Activated CD8-positive, alpha-beta T cell treated with anti-CD3 and anti-CD28 coated beads for 36 hours (primary cell): ENCODE data around the gene TCTN2. TPM values are rescaled to one million over a fixed set of nuclear protein-coding genes. Genes with fewer than 3 reads are reported as not detected.

Experiments used
- ATAC-seq: fragments of 200-7000 bp; cut with Tn5 transposase; one replicate; pipeline ENCODE4 v1.10.0; 2021; ENCODE audit warnings: mild to moderate bottlenecking, moderate library complexity
- CTCF ChIA-PET: fragments of 350-600 bp; sonication (Branson Sonifier 250); formaldehyde crosslinking; loops from one replicate; lab custom pipeline; 2021; ENCODE audit warnings: antibody characterized with exemption; lab: Charles Lee
- POLR2A ChIA-PET: fragments of 350-600 bp; sonication (Branson Sonifier 250); formaldehyde crosslinking; loops from one replicate; lab custom pipeline; 2021; ENCODE audit warnings: antibody characterized with exemption; lab: Charles Lee
- DNase-seq: peaks from one replicate; pipeline ENCODE4 v3.0.0-alpha.2; 2020
- H3K27ac Mint-ChIP-seq: one replicate; pipeline ENCODE4 v1.8.0; 2021; ENCODE audit warnings: mild to moderate bottlenecking, mixed read lengths
- H3K27me3 Mint-ChIP-seq: one replicate; pipeline ENCODE4 v1.8.0; 2021; ENCODE audit warnings: mixed read lengths
- H3K36me3 Mint-ChIP-seq: one replicate; pipeline ENCODE4 v1.8.0; 2021; ENCODE audit warnings: low read depth, mixed read lengths
- H3K4me1 Mint-ChIP-seq: one replicate; pipeline ENCODE4 v1.8.0; 2021; ENCODE audit warnings: low read depth, mixed read lengths
- H3K4me3 Mint-ChIP-seq: one replicate; pipeline ENCODE4 v1.8.0; 2021; ENCODE audit warnings: mild to moderate bottlenecking, moderate library complexity, mixed read lengths
- H3K9me3 Mint-ChIP-seq: one replicate; pipeline ENCODE4 v1.8.0; 2021; ENCODE audit warnings: mixed read lengths
- intact Hi-C: fragments of 100-400 bp; cut with micrococcal nuclease; formaldehyde crosslinking; loops from one replicate; pipeline ENCODE4 v1.10.0; 2022
- total RNA-seq, 2 experiments: library from RNA; stranded (reverse); gene quantifications; one replicate each; pipeline ENCODE4 v1.2.3, GENCODE V29; 2021
- TF ChIP-seq, protein P1 (sequence below): fragments of 200-600 bp; IDR thresholded peaks from one replicate; pipeline ENCODE4 v1.8.0; 2022; ENCODE audit warnings: antibody characterized with exemption, mild to moderate bottlenecking

TCTN2 gene
- total RNA-seq, 2 experiments from 2014 or later, result 2.0 to 2.3 TPM

DNA sequence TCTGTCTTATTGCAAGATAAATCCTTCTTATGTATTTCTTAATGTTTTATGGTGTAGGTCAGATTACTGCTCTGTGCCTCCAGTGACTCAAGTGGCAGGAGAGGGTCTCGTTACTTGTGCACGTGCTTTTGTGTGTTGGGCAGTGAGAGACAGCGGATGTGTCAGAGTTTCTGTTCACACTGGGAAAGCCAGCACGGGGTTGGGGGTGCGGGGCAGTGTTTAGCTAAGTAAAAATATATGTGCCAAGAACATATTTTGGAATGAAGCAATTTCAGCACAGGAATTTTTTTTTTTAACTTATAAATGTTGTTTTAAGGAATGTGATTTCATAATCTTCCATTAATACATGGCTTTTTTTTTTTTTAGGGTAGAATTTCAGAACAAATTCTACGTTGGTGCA lies 86.6 kb downstream of the TCTN2 start:
- H3K27me3 Mint-ChIP-seq, result no peaks in the 10 kb centered on the region
- intact Hi-C loops, result no loop called here
- H3K4me3 Mint-ChIP-seq, result no peak overlapping the region
- H3K9me3 Mint-ChIP-seq, result no peaks in the 10 kb centered on the region
- peaks cover 26% of the 10 kb centered on the region for H3K36me3 Mint-ChIP-seq
- no peak for ATAC-seq
- TF ChIP-seq, protein P1, sequence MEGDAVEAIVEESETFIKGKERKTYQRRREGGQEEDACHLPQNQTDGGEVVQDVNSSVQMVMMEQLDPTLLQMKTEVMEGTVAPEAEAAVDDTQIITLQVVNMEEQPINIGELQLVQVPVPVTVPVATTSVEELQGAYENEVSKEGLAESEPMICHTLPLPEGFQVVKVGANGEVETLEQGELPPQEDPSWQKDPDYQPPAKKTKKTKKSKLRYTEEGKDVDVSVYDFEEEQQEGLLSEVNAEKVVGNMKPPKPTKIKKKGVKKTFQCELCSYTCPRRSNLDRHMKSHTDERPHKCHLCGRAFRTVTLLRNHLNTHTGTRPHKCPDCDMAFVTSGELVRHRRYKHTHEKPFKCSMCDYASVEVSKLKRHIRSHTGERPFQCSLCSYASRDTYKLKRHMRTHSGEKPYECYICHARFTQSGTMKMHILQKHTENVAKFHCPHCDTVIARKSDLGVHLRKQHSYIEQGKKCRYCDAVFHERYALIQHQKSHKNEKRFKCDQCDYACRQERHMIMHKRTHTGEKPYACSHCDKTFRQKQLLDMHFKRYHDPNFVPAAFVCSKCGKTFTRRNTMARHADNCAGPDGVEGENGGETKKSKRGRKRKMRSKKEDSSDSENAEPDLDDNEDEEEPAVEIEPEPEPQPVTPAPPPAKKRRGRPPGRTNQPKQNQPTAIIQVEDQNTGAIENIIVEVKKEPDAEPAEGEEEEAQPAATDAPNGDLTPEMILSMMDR, result no peak
- ChIA-PET CTCF (interaction anchor here (0.6 kb wide), 1 partner anchor 227 kb away, joined by 3 read pairs; no protein-coding TSS in a partner anchor), POLR2A (no interaction called here)
- H3K4me1 Mint-ChIP-seq, result peaks cover 6% of the 10 kb centered on the region
- no peak for DNase-seq
- H3K27ac Mint-ChIP-seq, result no peak overlapping the region

Other genes with a start within 250 kb of the TCTN2 start
- 1 to 10 TPM; 9.0 to 9.3 TPM for gene RILPL2, start 234.4 kb upstream of the TCTN2 start, total RNA-seq
- 10 to 100 TPM; 18.4 to 25.4 TPM for gene SNRNP35, start 213.0 kb upstream of the TCTN2 start, total RNA-seq
- gene RILPL1, start 137.4 kb upstream of the TCTN2 start, total RNA-seq, result 1 to 10 TPM; 2.9 TPM
- 100 to 1,000 TPM; 121 to 122 TPM for gene TMED2, start 86.6 kb upstream of the TCTN2 start, total RNA-seq
- gene DDX55, start 69.0 kb upstream of the TCTN2 start, total RNA-seq, result 10 to 100 TPM; 51.7 to 55.4 TPM
- 10 to 100 TPM; 54.5 to 61.8 TPM for gene EIF2B1, start 37.4 kb upstream of the TCTN2 start, total RNA-seq
- gene GTF2H3, start 37.3 kb upstream of the TCTN2 start, total RNA-seq, result 10 to 100 TPM; 78.6 to 80.0 TPM
- gene ATP6V0A2, start 41.2 kb downstream of the TCTN2 start, total RNA-seq, result 10 to 100 TPM; 54.6 to 60.3 TPM
- under 1 TPM; 0.38 to 0.43 TPM for gene DNAH10, start 91.2 kb downstream of the TCTN2 start, total RNA-seq